Activated CD4-positive, alpha-beta memory T cell treated with anti-CD3 and anti-CD28 coated beads for 36 hours (primary cell): Measurements from ENCODE around the gene SFPQ. TPM values are rescaled to one million over a fixed set of nuclear protein-coding genes. Genes with fewer than 3 reads are reported as not detected.

Source experiments
- total RNA-seq, 2 experiments: library from RNA; stranded (reverse); gene quantifications; one replicate each; pipeline ENCODE4 v1.2.3, GENCODE V29; 2021

The SFPQ gene
- total RNA-seq, 2 experiments from 2014 or later, result 259 to 275 TPM

Other genes starting within 250 kb of the SFPQ start
- gene TMEM35B, start 207.8 kb downstream of the SFPQ start, total RNA-seq, result 10 to 100 TPM; 26.5 to 28.8 TPM
- 10 to 100 TPM; 16.3 to 18.0 TPM for gene ZMYM6, start 161.2 kb downstream of the SFPQ start, total RNA-seq
- gene ZMYM1, start 113.8 kb downstream of the SFPQ start, total RNA-seq, result 1 to 10 TPM; 3.6 to 3.9 TPM
- 10 to 100 TPM; 27.2 to 27.4 TPM for gene ZMYM4, start 75.6 kb upstream of the SFPQ start, total RNA-seq